Upper lobe of left lung (tissue), 4 donors: ENCODE measurements around the gene P2RY11.

Experiments
- POLR2A ChIP-seq, 4 donors: fragments of 450-650 bp; IDR thresholded peaks; one replicate each; pipeline ENCODE4 v1.5.1; 2016 to 2017; ENCODE audit warnings: antibody characterized with exemption in 4 of 4, mild to moderate bottlenecking in 2 of 4
- POLR2AphosphoS5 ChIP-seq, 2 donors: sonication (generic); formaldehyde crosslinking; IDR thresholded peaks; one replicate each; pipeline ENCODE4 v1.5.1; 2017; ENCODE audit warnings: antibody characterized with exemption in 2 of 2

- TF ChIP-seq POLR2AphosphoS5 (IDR thresholded peaks at IDR 0.05) (no peak), POLR2A (IDR thresholded peaks at IDR 0.05) (no peak)
Observed at GRCh38 chr19:10068205-10068604, 43.3 kb upstream of the P2RY11 start.
